Spleen (tissue), 11 donors: ENCODE data around the gene TBL1X. TPM values are rescaled to one million over a fixed set of nuclear protein-coding genes. Genes with fewer than 3 reads are reported as not detected.

Source experiments
- DNase-seq: peaks from one replicate; pipeline ENCODE4 v3.0.0-alpha.2; 2020
- H3K27ac ChIP-seq, 8 donors: fragments of 200-600 bp; sonication (generic) in 7 of 8; 1 replicate in 4 of 8; 2 replicates in 4 of 8; pipeline versions ENCODE4 v1.5.0 to v1.8.0; 2016 to 2021; ENCODE audit warnings: inconsistent platforms in 4 of 8, mild to moderate bottlenecking in 4 of 8, moderate library complexity in 1 of 8
- H3K27me3 ChIP-seq, 7 donors: fragments of 200-600 bp; sonication (generic) in 6 of 7; replicated peaks in 1 of 7; 1 replicate in 4 of 7; 2 replicates in 3 of 7; pipeline versions ENCODE4 v1.5.0 to v1.8.0; 2016 to 2021; ENCODE audit warnings: inconsistent platforms in 3 of 7, mild to moderate bottlenecking in 1 of 7
- H3K36me3 ChIP-seq, 6 donors: fragments of 200-600 bp; sonication (generic) in 5 of 6; 1 replicate in 4 of 6; 2 replicates in 2 of 6; pipeline versions ENCODE4 v1.5.0 to v1.8.0; 2016 to 2021; ENCODE audit warnings: inconsistent platforms in 2 of 6
- H3K4me1 ChIP-seq, 6 donors: fragments of 200-600 bp; sonication (generic) in 5 of 6; 1 replicate in 3 of 6; 2 replicates in 3 of 6; pipeline versions ENCODE4 v1.5.0 to v1.8.0; 2016 to 2021; ENCODE audit warnings: inconsistent platforms in 3 of 6
- H3K4me3 ChIP-seq, 8 donors: fragments of 200-600 bp; sonication (generic) in 7 of 8; 1 replicate in 4 of 8; 2 replicates in 4 of 8; pipeline versions ENCODE4 v1.5.0 to v1.8.0; 2016 to 2021; ENCODE audit warnings: inconsistent platforms in 4 of 8, mild to moderate bottlenecking in 4 of 8, moderate library complexity in 2 of 8
- H3K9me3 ChIP-seq, 8 donors: fragments of 200-600 bp; sonication (generic) in 7 of 8; 1 replicate in 4 of 8; 2 replicates in 4 of 8; pipeline versions ENCODE4 v1.5.0 to v1.8.0; 2016 to 2021; ENCODE audit warnings: inconsistent platforms in 4 of 8
- CTCF ChIP-seq, 11 experiments: fragments of 200-600 bp in 7 of 11; fragments of 450-650 bp in 4 of 11; sonication (generic) in 4 of 11; IDR thresholded peaks in 8 of 11; conservative IDR thresholded peaks in 3 of 11; 1 replicate in 7 of 11; 2 replicates in 4 of 11; pipeline versions ENCODE4 v1.4.0 to v1.8.0; 2016 to 2021; ENCODE audit warnings: antibody characterized with exemption in 11 of 11, inconsistent platforms in 4 of 11, mild to moderate bottlenecking in 1 of 11
- POLR2A ChIP-seq, 3 donors: fragments of 450-650 bp; IDR thresholded peaks; one replicate each; pipeline ENCODE4 v1.5.1; 2017; ENCODE audit warnings: antibody characterized with exemption in 3 of 3, mild to moderate bottlenecking in 1 of 3
- POLR2AphosphoS5 ChIP-seq, 3 donors: sonication (generic); formaldehyde crosslinking; IDR thresholded peaks; one replicate each; pipeline ENCODE4 v1.5.1; 2017; ENCODE audit warnings: antibody characterized with exemption in 3 of 3
- WGBS, 5 donors: extraction: QIAGEN DNeasy Blood & Tissue Kit in 3 of 5; methylation state at CpG; one replicate each; pipeline versions ENCODE4 v1.1.5 to v1.1.7; 2013 to 2018; 5-methylcytosine and 5-hydroxymethylcytosine counted together
- intact Hi-C: fragments of 100-400 bp; cut with DNase I; formaldehyde crosslinking; loops from one replicate; pipeline ENCODE4 v1.15.0; 2023; ENCODE audit warnings: low total_unique reads
- polyA plus RNA-seq, 3 donors: library from polyadenylated mRNA; stranded (reverse); fragments of 200-250 nt; gene quantifications; one replicate each; pipeline ENCODE4 v1.2.1, GENCODE V29; 2013
- total RNA-seq, 7 donors: library from RNA; depleted of rRNA in 3 of 7; stranded (reverse); fragments of >200 nt in 3 of 7; fragmentation: NEBNext Ultra II Directional in 4 of 7; extraction: Animal tissue kit (Norgen Biotek cat#: 25700) in 4 of 7; gene quantifications; one replicate each; pipeline versions ENCODE4 v1.1.0 to v1.2.1, GENCODE V29; 2016 to 2021
- donor health status: healthy with polysubstance abuse.
- donor health status: DM: no; HTN: no; CAD: no; lungs with moderate emphysema.
- donor health status: DM: no; HTN: no; CAD: no.
- donor health status: Bipolar disorder and iron deficiency.
- donor health status: healthy.
- donor health status: DM: no; HTN: no; CAD: no.
- donor health status: DM: yes; HTN: yes; CAD: no.

Gene TBL1X
- total and polyA plus RNA-seq, 10 donors: 3.0 to 37.2 (median 21.4) TPM

GRCh38 chrX:9706421-9706820 lies 241.6 kb downstream of the TBL1X start:
- no peaks in the 10 kb centered on the region for H3K27me3 ChIP-seq
- H3K9me3 ChIP-seq: peaks cover 0 to 10% (median 0%) of the 10 kb centered on the region in 8 donors
- peaks cover 0 to 9% (median 3%) of the 10 kb centered on the region in 6 donors for H3K4me1 ChIP-seq
- intact Hi-C loops: loop anchor here (5.0 kb wide), 1 partner anchor 889 kb away; no protein-coding TSS in a partner anchor
- no peak for TF ChIP-seq POLR2A (IDR thresholded peaks at IDR 0.05)
- no peak for TF ChIP-seq POLR2AphosphoS5 (IDR thresholded peaks at IDR 0.05)
- no peak for TF ChIP-seq CTCF (IDR thresholded peaks at IDR 0.05 in 8 of 11, conservative IDR thresholded peaks at IDR 0.05 in 3 of 11)
- 58 to 92% (median 72%) methylated on average over 4 of the region's 4 CpGs for WGBS, 5 donors
- peaks cover 0 to 62% (median 9%) of the 10 kb centered on the region in 6 donors for H3K36me3 ChIP-seq
- no peak overlapping the region for H3K27ac ChIP-seq
- DNase-seq: no peak
- no peak overlapping the region for H3K4me3 ChIP-seq

- peaks cover 0 to 10% (median 0%) of the 10 kb centered on the region in 8 donors for H3K9me3 ChIP-seq
- H3K27ac ChIP-seq: no peak overlapping the region
- WGBS, 5 donors: 77 to 87% (median 80%) methylated on average over 8 to 13 of the region's 13 CpGs
- intact Hi-C loops: loop anchor here (5.0 kb wide), 1 partner anchor 890 kb away; no protein-coding TSS in a partner anchor
- H3K36me3 ChIP-seq: peaks cover 0 to 65% (median 16%) of the 10 kb centered on the region in 6 donors
- DNase-seq: no peak
- H3K27me3 ChIP-seq: no peaks in the 10 kb centered on the region
- H3K4me1 ChIP-seq: peaks cover 0 to 9% (median 3%) of the 10 kb centered on the region in 6 donors
- TF ChIP-seq POLR2AphosphoS5 (IDR thresholded peaks at IDR 0.05) (no peak), CTCF (IDR thresholded peaks at IDR 0.05 in 8 of 11, conservative IDR thresholded peaks at IDR 0.05 in 3 of 11) (no peak), POLR2A (IDR thresholded peaks at IDR 0.05) (no peak)
- H3K4me3 ChIP-seq: no peak overlapping the region
These were observed 242.6 kb downstream of the TBL1X start for GRCh38 chrX:9707306-9708033.

GRCh38 chrX:9708086-9708485 lies 243.2 kb downstream of the TBL1X start:
- intact Hi-C loops: loop anchor here (5.0 kb wide), 1 partner anchor 891 kb away; no protein-coding TSS in a partner anchor
- H3K36me3 ChIP-seq: peaks cover 0 to 67% (median 16%) of the 10 kb centered on the region in 6 donors
- TF ChIP-seq CTCF (IDR thresholded peaks at IDR 0.05 in 8 of 11, conservative IDR thresholded peaks at IDR 0.05 in 3 of 11) (no peak), POLR2A (IDR thresholded peaks at IDR 0.05) (no peak), POLR2AphosphoS5 (IDR thresholded peaks at IDR 0.05) (no peak)
- no peak for DNase-seq
- no peak overlapping the region for H3K4me3 ChIP-seq
- H3K4me1 ChIP-seq: peaks cover 0 to 9% (median 3%) of the 10 kb centered on the region in 6 donors
- H3K9me3 ChIP-seq: peaks cover 0 to 10% (median 0%) of the 10 kb centered on the region in 8 donors
- no peak overlapping the region for H3K27ac ChIP-seq
- no peaks in the 10 kb centered on the region for H3K27me3 ChIP-seq
- 85 to 96% (median 94%) methylated on average over 8 to 10 of the region's 10 CpGs for WGBS, 5 donors

GRCh38 chrX:9708923-9709553 lies 244.2 kb downstream of the TBL1X start:
- 23 to 29% (median 29%) methylated on average over 15 to 17 of the region's 17 CpGs for WGBS, 5 donors
- intact Hi-C loops: loop anchor here (5.0 kb wide), 1 partner anchor 892 kb away; no protein-coding TSS in a partner anchor
- Histone ChIP-seq H3K9me3 (peaks cover 0 to 10% (median 0%) of the 10 kb centered on the region in 8 donors), H3K4me3 (no peak overlapping the region), H3K36me3 (peaks cover 0 to 69% (median 16%) of the 10 kb centered on the region in 6 donors), H3K27ac (no peak overlapping the region), H3K4me1 (peaks cover 0 to 9% (median 3%) of the 10 kb centered on the region in 6 donors), H3K27me3 (no peaks in the 10 kb centered on the region)
- peak; percentile 95 for DNase-seq
- TF ChIP-seq CTCF (IDR thresholded peaks at IDR 0.05 in 8 of 11, conservative IDR thresholded peaks at IDR 0.05 in 3 of 11): peak; percentile 47 to 84 (median 79)
- no peak for TF ChIP-seq POLR2A (IDR thresholded peaks at IDR 0.05)
- peak in 1 of 3 donors; percentile 41 for TF ChIP-seq POLR2AphosphoS5 (IDR thresholded peaks at IDR 0.05)
